ENCODE data around the gene NECAP2. TPM values are rescaled to one million over a fixed set of nuclear protein-coding genes. Genes with fewer than 3 reads are reported as not detected.

The NECAP2 gene
- polyA plus RNA-seq, 1 of the 3 experiments (the other 2 are of a cell fraction), result 100.0 TPM

GRCh38 chr1:16406868-16407267 is 33.7 kb upstream of the NECAP2 start:
- ChIA-PET CTCF (no interaction called here), POLR2A (no interaction called here)
- Histone ChIP-seq H3K4me2 (no peak overlapping the region), H3K9ac (no peak overlapping the region), H3K79me2 (ENCODE audit: insufficient read depth) (no peaks in the 10 kb centered on the region), H3K4me3 (ENCODE audit: low read depth in 2 of 2, low read length in 1 of 2) (no peak overlapping the region), H3K27ac (ENCODE audit: low read depth in 2 of 2, low read length in 1 of 2) (no peak overlapping the region), H3K4me1 (ENCODE audit: control insufficient read depth in 1 of 2, insufficient read depth in 2 of 2, low read depth in 1 of 2, low read length in 1 of 2) (no peaks in the 10 kb centered on the region), H3F3A (replicated peaks; ENCODE audit: insufficient read depth) (no peaks in the 10 kb centered on the region), H3K36me3 (replicated peaks in 1 of 2; ENCODE audit: control insufficient read depth in 1 of 2, insufficient read depth in 2 of 2, low read length in 1 of 2) (no peaks in the 10 kb centered on the region), H4K20me1 (ENCODE audit: insufficient read depth) (no peaks in the 10 kb centered on the region), H3K9me2 (no peaks in the 10 kb centered on the region), H3K27me3 (ENCODE audit: insufficient read depth) (no peaks in the 10 kb centered on the region), H3K9me3 (no peaks in the 10 kb centered on the region), H2AFZ (ENCODE audit: low read depth) (no peak overlapping the region)
- WGBS (ENCODE audit: low lambda C conversion rate), result 86% methylated on average over 9 of the region's 9 CpGs
- no peak for TF ChIP-seq RXRA (IDR thresholded peaks at IDR 0.05; ENCODE audit: borderline replicate concordance, low read depth)
- no peak for TF ChIP-seq ELF1 (IDR thresholded peaks at IDR 0.05)
- TF ChIP-seq, protein P1, sequence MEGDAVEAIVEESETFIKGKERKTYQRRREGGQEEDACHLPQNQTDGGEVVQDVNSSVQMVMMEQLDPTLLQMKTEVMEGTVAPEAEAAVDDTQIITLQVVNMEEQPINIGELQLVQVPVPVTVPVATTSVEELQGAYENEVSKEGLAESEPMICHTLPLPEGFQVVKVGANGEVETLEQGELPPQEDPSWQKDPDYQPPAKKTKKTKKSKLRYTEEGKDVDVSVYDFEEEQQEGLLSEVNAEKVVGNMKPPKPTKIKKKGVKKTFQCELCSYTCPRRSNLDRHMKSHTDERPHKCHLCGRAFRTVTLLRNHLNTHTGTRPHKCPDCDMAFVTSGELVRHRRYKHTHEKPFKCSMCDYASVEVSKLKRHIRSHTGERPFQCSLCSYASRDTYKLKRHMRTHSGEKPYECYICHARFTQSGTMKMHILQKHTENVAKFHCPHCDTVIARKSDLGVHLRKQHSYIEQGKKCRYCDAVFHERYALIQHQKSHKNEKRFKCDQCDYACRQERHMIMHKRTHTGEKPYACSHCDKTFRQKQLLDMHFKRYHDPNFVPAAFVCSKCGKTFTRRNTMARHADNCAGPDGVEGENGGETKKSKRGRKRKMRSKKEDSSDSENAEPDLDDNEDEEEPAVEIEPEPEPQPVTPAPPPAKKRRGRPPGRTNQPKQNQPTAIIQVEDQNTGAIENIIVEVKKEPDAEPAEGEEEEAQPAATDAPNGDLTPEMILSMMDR (IDR thresholded peaks at IDR 0.05), result no peak
- no peak for TF ChIP-seq MAX (IDR thresholded peaks at IDR 0.05; ENCODE audit: low read depth)
- TF ChIP-seq FOXJ3 (CRISPR knock-in tag; IDR thresholded peaks at IDR 0.05), result no peak
- TF ChIP-seq GABPA (IDR thresholded peaks at IDR 0.05; ENCODE audit: low read depth), result no peak
- no peak for TF ChIP-seq RFX5 (IDR thresholded peaks at IDR 0.05; ENCODE audit: low read length)
- TF ChIP-seq TAF1 (IDR thresholded peaks at IDR 0.05; ENCODE audit: borderline replicate concordance, low read depth, low read length), result no peak
- no peak for TF ChIP-seq MXI1 (IDR thresholded peaks at IDR 0.05; ENCODE audit: low read depth, low read length)
- no peak for DNase-seq

GRCh38 chr1:16409536-16410152 is 30.9 kb upstream of the NECAP2 start:
- H3K4me3 ChIP-seq (ENCODE audit: low read depth in 2 of 2, low read length in 1 of 2), result no peak overlapping the region
- no peak overlapping the region for H2AFZ ChIP-seq (ENCODE audit: low read depth)
- no peaks in the 10 kb centered on the region for H3F3A ChIP-seq (replicated peaks; ENCODE audit: insufficient read depth)
- H3K9me3 ChIP-seq, result no peaks in the 10 kb centered on the region
- H3K27ac ChIP-seq (ENCODE audit: low read depth in 2 of 2, low read length in 1 of 2), result no peak overlapping the region
- H3K4me1 ChIP-seq (ENCODE audit: control insufficient read depth in 1 of 2, insufficient read depth in 2 of 2, low read depth in 1 of 2, low read length in 1 of 2), result no peaks in the 10 kb centered on the region
- TF ChIP-seq, protein P2, sequence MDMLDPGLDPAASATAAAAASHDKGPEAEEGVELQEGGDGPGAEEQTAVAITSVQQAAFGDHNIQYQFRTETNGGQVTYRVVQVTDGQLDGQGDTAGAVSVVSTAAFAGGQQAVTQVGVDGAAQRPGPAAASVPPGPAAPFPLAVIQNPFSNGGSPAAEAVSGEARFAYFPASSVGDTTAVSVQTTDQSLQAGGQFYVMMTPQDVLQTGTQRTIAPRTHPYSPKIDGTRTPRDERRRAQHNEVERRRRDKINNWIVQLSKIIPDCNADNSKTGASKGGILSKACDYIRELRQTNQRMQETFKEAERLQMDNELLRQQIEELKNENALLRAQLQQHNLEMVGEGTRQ (IDR thresholded peaks at IDR 0.05; ENCODE audit: borderline replicate concordance, low read depth, low read length), result no peak
- TF ChIP-seq, protein P1 (IDR thresholded peaks at IDR 0.05), result no peak
- no peak for TF ChIP-seq GATA2 (CRISPR knock-in tag; IDR thresholded peaks at IDR 0.05)
- TF ChIP-seq SMC3 (IDR thresholded peaks at IDR 0.05; ENCODE audit: low read depth, low read length), result no peak
- TF ChIP-seq IRF3 (IDR thresholded peaks at IDR 0.05; ENCODE audit: low read depth, low read length), result no peak
- TF ChIP-seq, protein P3, sequence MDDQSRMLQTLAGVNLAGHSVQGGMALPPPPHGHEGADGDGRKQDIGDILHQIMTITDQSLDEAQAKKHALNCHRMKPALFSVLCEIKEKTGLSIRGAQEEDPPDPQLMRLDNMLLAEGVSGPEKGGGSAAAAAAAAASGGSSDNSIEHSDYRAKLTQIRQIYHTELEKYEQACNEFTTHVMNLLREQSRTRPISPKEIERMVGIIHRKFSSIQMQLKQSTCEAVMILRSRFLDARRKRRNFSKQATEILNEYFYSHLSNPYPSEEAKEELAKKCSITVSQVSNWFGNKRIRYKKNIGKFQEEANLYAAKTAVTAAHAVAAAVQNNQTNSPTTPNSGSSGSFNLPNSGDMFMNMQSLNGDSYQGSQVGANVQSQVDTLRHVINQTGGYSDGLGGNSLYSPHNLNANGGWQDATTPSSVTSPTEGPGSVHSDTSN (IDR thresholded peaks at IDR 0.05), result no peak
- TF ChIP-seq MXI1 (IDR thresholded peaks at IDR 0.05; ENCODE audit: low read depth, low read length), result no peak
- no peak for TF ChIP-seq RXRA (IDR thresholded peaks at IDR 0.05; ENCODE audit: borderline replicate concordance, low read depth)
- TF ChIP-seq CHD2 (IDR thresholded peaks at IDR 0.05; ENCODE audit: low read length, partially characterized antibody), result no peak
- TF ChIP-seq GABPA (IDR thresholded peaks at IDR 0.05; ENCODE audit: low read depth), result no peak
- no peak for TF ChIP-seq FOXM1 (IDR thresholded peaks at IDR 0.05; ENCODE audit: low read depth)
- TF ChIP-seq RAD21 (IDR thresholded peaks at IDR 0.05; ENCODE audit: low read length), result no peak
- TF ChIP-seq SIN3A (IDR thresholded peaks at IDR 0.05; ENCODE audit: borderline replicate concordance, low read depth, low read length), result no peak
- TF ChIP-seq MEF2A (IDR thresholded peaks at IDR 0.05; ENCODE audit: borderline replicate concordance, low read depth), result no peak
- no peak for TF ChIP-seq TEAD4 (IDR thresholded peaks at IDR 0.05; ENCODE audit: borderline replicate concordance, insufficient read depth)
- no peak for TF ChIP-seq TAF1 (IDR thresholded peaks at IDR 0.05; ENCODE audit: borderline replicate concordance, low read depth, low read length)
- no peak for DNase-seq
- no peaks in the 10 kb centered on the region for H3K79me2 ChIP-seq (ENCODE audit: insufficient read depth)
- CTCF ChIA-PET, result no interaction called here
- H3K9ac ChIP-seq, result no peak overlapping the region
- no peaks in the 10 kb centered on the region for H4K20me1 ChIP-seq (ENCODE audit: insufficient read depth)
- WGBS (ENCODE audit: low lambda C conversion rate), result 78% methylated on average over 15 of the region's 25 CpGs
- H3K27me3 ChIP-seq (ENCODE audit: insufficient read depth), result no peaks in the 10 kb centered on the region
- no peak overlapping the region for H3K4me2 ChIP-seq
- no peaks in the 10 kb centered on the region for H3K9me2 ChIP-seq
- no peaks in the 10 kb centered on the region for H3K36me3 ChIP-seq (replicated peaks in 1 of 2; ENCODE audit: control insufficient read depth in 1 of 2, insufficient read depth in 2 of 2, low read length in 1 of 2)
- POLR2A ChIA-PET, result no interaction called here

Measured in SK-N-SH (cell line).